Lower leg skin (tissue), 4 donors: ENCODE measurements around the gene UBAP1. TPM values are rescaled to one million over a fixed set of nuclear protein-coding genes. Genes with fewer than 3 reads are reported as not detected.
"Not testable (repeated sequence)": the region's sequence is repeated elsewhere in the genome, so short reads cannot be mapped to it uniquely, and the experiment has no call there.

Source experiments
- DNase-seq, 2 donors: peaks; one replicate each; pipeline ENCODE4 v3.0.0-alpha.2; 2019; ENCODE audit warnings: low spot score in 2 of 2
- H3K4me3 ChIP-seq: fragments of 200-600 bp; sonication (generic); 2 replicates; pipeline ENCODE4 v1.5.1; 2017; ENCODE audit warnings: mild to moderate bottlenecking, low read depth; ENCODE audit not compliant: poor library complexity, severe bottlenecking
- CTCF ChIP-seq, 3 donors: fragments of 450-650 bp; IDR thresholded peaks; one replicate each; pipeline ENCODE4 v1.5.1; 2016; ENCODE audit warnings: antibody characterized with exemption in 3 of 3, mild to moderate bottlenecking in 3 of 3, moderate library complexity in 2 of 3
- POLR2A ChIP-seq, 2 donors: fragments of 450-650 bp; IDR thresholded peaks; one replicate each; pipeline ENCODE4 v1.6.1; 2016 to 2017; ENCODE audit warnings: antibody characterized with exemption in 2 of 2, mild to moderate bottlenecking in 1 of 2, moderate library complexity in 1 of 2
- WGBS, 2 donors: methylation state at CpG; one replicate each; pipeline ENCODE4 v1.1.5; 2018; 5-methylcytosine and 5-hydroxymethylcytosine counted together
- intact Hi-C: fragments of 100-400 bp; cut with DNase I; formaldehyde crosslinking; loops from one replicate; pipeline ENCODE4 v1.15.0; 2023; ENCODE audit warnings: low total_unique reads
- total RNA-seq, 4 donors: library from RNA; depleted of rRNA; stranded (reverse); fragments of >200 nt; gene quantifications; one replicate each; pipeline ENCODE4 v1.1.0, GENCODE V29; 2016

The UBAP1 gene
- total RNA-seq, 4 donors from 2014 or later = 40.0 to 63.7 (median 53.2) TPM

DNA sequence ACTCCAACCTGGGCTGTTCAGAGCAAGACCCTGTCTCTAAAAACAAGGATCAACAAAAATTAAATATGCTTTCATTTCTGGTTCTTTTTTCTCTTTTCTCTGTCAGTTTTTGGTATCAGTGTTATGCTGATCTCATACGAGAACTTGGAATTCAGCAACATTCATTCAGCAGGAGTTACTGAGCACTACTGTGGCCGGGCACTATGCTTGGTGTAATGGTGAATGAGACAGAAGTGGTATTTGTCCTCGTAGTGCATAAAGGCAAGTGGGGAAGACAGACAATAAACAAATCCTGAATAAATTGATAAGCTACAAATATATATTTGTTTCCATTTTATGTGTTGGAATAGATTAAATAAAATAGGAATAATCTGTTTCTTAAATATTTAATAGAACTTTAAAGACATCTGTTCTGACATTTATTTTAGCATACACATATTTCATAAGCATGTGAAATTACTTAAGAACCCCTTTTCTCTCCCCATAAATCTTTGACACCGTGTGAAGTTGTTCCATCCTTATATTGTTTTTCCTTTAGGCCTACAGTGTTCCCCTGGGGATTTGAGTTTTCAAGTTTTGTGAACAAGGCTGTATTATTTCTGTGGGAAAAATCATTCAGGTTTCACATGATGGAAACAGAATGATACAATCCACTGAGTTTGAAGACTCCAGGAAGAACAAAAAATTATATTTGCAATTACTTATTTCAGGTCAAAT is 24.6 kb downstream of the UBAP1 start:
- DNase-seq = no peak
- TF ChIP-seq POLR2A (IDR thresholded peaks at IDR 0.05) (no peak), CTCF (IDR thresholded peaks at IDR 0.05) (no peak)
- intact Hi-C loops = no loop called here
- no peak overlapping the region for H3K4me3 ChIP-seq
- 43 to 44% methylated on average over 4 of the region's 4 CpGs for WGBS, 2 donors

GRCh38 chr9:34203992-34204635 is 25.3 kb downstream of the UBAP1 start:
- H3K4me3 ChIP-seq = no peak overlapping the region
- DNase-seq = no peak
- TF ChIP-seq POLR2A (IDR thresholded peaks at IDR 0.05) (no peak), CTCF (IDR thresholded peaks at IDR 0.05) (no peak)
- WGBS, 2 donors = 26 to 32% methylated on average over 6 of the region's 6 CpGs
- intact Hi-C loops = no loop called here

GRCh38 chr9:34205102-34205501 is 26.3 kb downstream of the UBAP1 start:
- DNase-seq = no peak

GRCh38 chr9:34206561-34206960 is 27.7 kb downstream of the UBAP1 start:
- TF ChIP-seq CTCF (IDR thresholded peaks at IDR 0.05) (no peak), POLR2A (IDR thresholded peaks at IDR 0.05) (no peak)
- intact Hi-C loops = no loop called here
- no peak overlapping the region for H3K4me3 ChIP-seq
- DNase-seq = no peak
- 92 to 95% methylated on average over 4 of the region's 4 CpGs for WGBS, 2 donors

More at GRCh38 chr9:34205102-34205501, 26.3 kb downstream of the UBAP1 start:
- no peak overlapping the region for H3K4me3 ChIP-seq
- no peak for TF ChIP-seq POLR2A (IDR thresholded peaks at IDR 0.05)
- no peak for TF ChIP-seq CTCF (IDR thresholded peaks at IDR 0.05)
- intact Hi-C loops = no loop called here

GRCh38 chr9:34211395-34211794 is 32.6 kb downstream of the UBAP1 start:
- TF ChIP-seq POLR2A (IDR thresholded peaks at IDR 0.05) (no peak), CTCF (IDR thresholded peaks at IDR 0.05) (no peak)
- no peak overlapping the region for H3K4me3 ChIP-seq
- DNase-seq = no peak
- WGBS, 2 donors = 63 to 75% methylated on average over 1 of the region's 1 CpG
- intact Hi-C loops = no loop called here

- H3K4me3 ChIP-seq, intact Hi-C loops: not testable (repeated sequence)
These were observed 35.6 kb downstream of the UBAP1 start for GRCh38 chr9:34214354-34215000.

More at GRCh38 chr9:34214354-34215000, 35.6 kb downstream of the UBAP1 start:
- WGBS, 2 donors = 95 to 97% methylated on average over 4 of the region's 4 CpGs
- DNase-seq = not testable (repeated sequence)
